GM12878 (cell line): Measurements from ENCODE around the gene FFAR3. TPM values are rescaled to one million over a fixed set of nuclear protein-coding genes. Genes with fewer than 3 reads are reported as not detected.
"Not testable (repeated sequence)": the region's sequence is repeated elsewhere in the genome, so short reads cannot be mapped to it uniquely, and the experiment has no call there.

Source experiments
- ATAC-seq: fragments of 200-7000 bp; cut with Tn5 transposase; 3 replicates; pipeline ENCODE4 v1.9.1; 2020; ENCODE audit warnings: mild to moderate bottlenecking, moderate library complexity
- BruUV-seq: library from RNA; stranded (reverse); fragments of 400-500 nt; replicated peaks from 2 replicates; lab custom pipeline; 2021; lab: Mats Ljungman, UMichigan
- CTCF ChIA-PET: fragments of 300-600 bp; sonication (Branson Sonifier 250); formaldehyde crosslinking; extraction: SDS; loops from one replicate; lab custom pipeline; 2021; ENCODE audit warnings: inconsistent platforms; lab: Yijun Ruan, JAX
- POLR2A ChIA-PET: fragments of 350-600 bp; formaldehyde crosslinking; extraction: SDS; loops from one replicate; lab custom pipeline; 2021; ENCODE audit warnings: inconsistent platforms; lab: Charles Lee
- RAD21 ChIA-PET: fragments of 300-600 bp; sonication (Branson Sonifier 250); formaldehyde crosslinking; loops from one replicate; lab custom pipeline; 2023; ENCODE audit warnings: antibody characterized with exemption; ENCODE audit not compliant: unreplicated experiment; lab: Charles Lee
- SMC1A ChIA-PET: fragments of 300-600 bp; sonication (Branson Sonifier 250); formaldehyde crosslinking; loops from one replicate; lab custom pipeline; 2023; ENCODE audit not compliant: unreplicated experiment, uncharacterized antibody; lab: Charles Lee
- DNase-seq: peaks from one replicate; pipeline ENCODE4 v3.0.0-alpha.2; 2011; ENCODE audit warnings: low read depth, low spot score
- FAIRE-seq: peaks from 3 replicates; lab custom pipeline; 2011; peaks lifted over from hg19 to GRCh38; lab: Jason Lieb, UNC
- H2AFZ ChIP-seq: 2 replicates; pipeline ENCODE4 v1.6.0; 2011; ENCODE audit warnings: low read depth, low read length, control low read depth; ENCODE audit not compliant: control insufficient read depth
- H3K27ac ChIP-seq: 2 replicates; pipeline ENCODE4 v1.5.1; 2011; ENCODE audit warnings: control low read depth; ENCODE audit not compliant: control insufficient read depth, insufficient read depth
- H3K27me3 ChIP-seq, 2 experiments: replicated peaks in 1 of 2; 2 replicates each; pipeline versions ENCODE4 v1.6.0 to v1.6.1; 2011; ENCODE audit warnings: low read length in 1 of 2; ENCODE audit not compliant: control insufficient read depth in 2 of 2, insufficient read depth in 2 of 2
- H3K36me3 ChIP-seq, 2 experiments: 2 replicates each; pipeline ENCODE4 v1.5.1; 2011; ENCODE audit warnings: low read length in 1 of 2; ENCODE audit not compliant: control insufficient read depth in 2 of 2, insufficient read depth in 2 of 2
- H3K4me1 ChIP-seq: 2 replicates; pipeline ENCODE4 v1.6.1; 2011; ENCODE audit warnings: mild to moderate bottlenecking, low read length, moderate library complexity, mixed read lengths; ENCODE audit not compliant: control insufficient read depth, insufficient read depth
- H3K4me2 ChIP-seq: 2 replicates; pipeline ENCODE4 v1.6.0; 2011; ENCODE audit warnings: control low read depth; ENCODE audit not compliant: control insufficient read depth, insufficient read depth
- H3K4me3 ChIP-seq: fragments of 200-600 bp; sonication (generic); 2 replicates; pipeline ENCODE4 v1.5.1; 2016
- H3K79me2 ChIP-seq: 2 replicates; pipeline ENCODE4 v1.6.0; 2011; ENCODE audit warnings: low read length; ENCODE audit not compliant: control insufficient read depth, insufficient read depth
- H3K9ac ChIP-seq: 2 replicates; pipeline ENCODE4 v1.8.0; 2011; ENCODE audit warnings: low read length, control low read depth, mixed read lengths; ENCODE audit not compliant: control insufficient read depth, insufficient read depth
- H3K9me3 ChIP-seq: replicated peaks from 3 replicates; pipeline ENCODE4 v1.5.1; 2011; ENCODE audit warnings: mild to moderate bottlenecking, low read length; ENCODE audit not compliant: control insufficient read depth, insufficient read depth
- H4K20me1 ChIP-seq: 2 replicates; pipeline ENCODE4 v1.6.0; 2011; ENCODE audit not compliant: control insufficient read depth, insufficient read depth
- EED ChIP-seq: sonication (generic); IDR thresholded peaks from 2 replicates; pipeline ENCODE4 v1.6.1; 2016; ENCODE audit warnings: antibody characterized with exemption, low read depth
- PML ChIP-seq: IDR thresholded peaks from 2 replicates; pipeline ENCODE4 v1.6.1; 2012; ENCODE audit warnings: low read length, inconsistent platforms
- SIX5 ChIP-seq: IDR thresholded peaks from 2 replicates; pipeline ENCODE4 v1.6.1; 2011; ENCODE audit warnings: mild to moderate bottlenecking, low read depth, low read length, moderate library complexity; ENCODE audit not compliant: severe bottlenecking
- ZNF384 ChIP-seq: IDR thresholded peaks from 2 replicates; pipeline ENCODE4 v1.6.1; 2012; ENCODE audit warnings: low read depth, mild to moderate bottlenecking, low read length, improper control_type of control experiment, borderline replicate concordance
- ZNF592 ChIP-seq: fragments of 450-650 bp; IDR thresholded peaks from 2 replicates; pipeline ENCODE4 v1.6.1; 2017; ENCODE audit warnings: mild to moderate bottlenecking, moderate library complexity
- ZNF622 ChIP-seq: fragments of 450-650 bp; IDR thresholded peaks from 2 replicates; pipeline ENCODE4 v1.6.1; 2017; ENCODE audit warnings: mild to moderate bottlenecking, inconsistent platforms
- WGBS: methylation state at CpG from one replicate; pipeline ENCODE4 v1.1.6; 2016; ENCODE audit warnings: low lambda C conversion rate; ENCODE audit not compliant: insufficient replicate concordance, insufficient coverage; ENCODE audit errors: missing lambda C conversion rate; 5-methylcytosine and 5-hydroxymethylcytosine counted together
- in situ Hi-C: fragments of 300-500 bp; cut with MboI; formaldehyde crosslinking; loops from 9 replicates; pipeline ENCODE4 v1.14.3; 2018; ENCODE audit warnings: mixed read lengths
- intact Hi-C: fragments of 100-400 bp; cut with micrococcal nuclease; formaldehyde crosslinking; loops from one replicate; pipeline ENCODE4 v1.14.2; 2022; ENCODE audit not compliant: unreplicated experiment
- polyA plus RNA-seq, 11 experiments: library from polyadenylated mRNA; depleted of rRNA in 4 of 11; unstranded in 6 of 11; stranded (reverse) in 5 of 11; fragments of >200 nt; fragmentation: Nextera tagmentation in 4 of 11; fragmentation: Illumina TruSeq in 1 of 11; extraction: Ambion mirVana in 4 of 11; extraction: Trizol in 1 of 11; gene quantifications; 1 replicate in 1 of 11; 2 replicates in 10 of 11; pipeline versions ENCODE4 v1.2.1 to v1.2.3, GENCODE V29; 2011 to 2016; ENCODE audit warnings: inconsistent platforms in 2 of 11, missing spikeins in 2 of 11, low read depth in 1 of 11
- total RNA-seq, 4 experiments: library from RNA; depleted of rRNA in 3 of 4; stranded (reverse); fragments of >200 nt in 3 of 4; fragmentation: Illumina TruSeq in 1 of 4; extraction: Trizol in 1 of 4; gene quantifications; 2 replicates each; pipeline versions ENCODE4 v1.2.1 to v1.2.3, GENCODE V29; 2013 to 2021

The FFAR3 gene
- total and polyA plus RNA-seq, 10 of the 15 experiments (the other 5 are each of a cell fraction or from before 2014, with no cell fraction given): 0.15 to 0.18 TPM; not detected in 8

DNA sequence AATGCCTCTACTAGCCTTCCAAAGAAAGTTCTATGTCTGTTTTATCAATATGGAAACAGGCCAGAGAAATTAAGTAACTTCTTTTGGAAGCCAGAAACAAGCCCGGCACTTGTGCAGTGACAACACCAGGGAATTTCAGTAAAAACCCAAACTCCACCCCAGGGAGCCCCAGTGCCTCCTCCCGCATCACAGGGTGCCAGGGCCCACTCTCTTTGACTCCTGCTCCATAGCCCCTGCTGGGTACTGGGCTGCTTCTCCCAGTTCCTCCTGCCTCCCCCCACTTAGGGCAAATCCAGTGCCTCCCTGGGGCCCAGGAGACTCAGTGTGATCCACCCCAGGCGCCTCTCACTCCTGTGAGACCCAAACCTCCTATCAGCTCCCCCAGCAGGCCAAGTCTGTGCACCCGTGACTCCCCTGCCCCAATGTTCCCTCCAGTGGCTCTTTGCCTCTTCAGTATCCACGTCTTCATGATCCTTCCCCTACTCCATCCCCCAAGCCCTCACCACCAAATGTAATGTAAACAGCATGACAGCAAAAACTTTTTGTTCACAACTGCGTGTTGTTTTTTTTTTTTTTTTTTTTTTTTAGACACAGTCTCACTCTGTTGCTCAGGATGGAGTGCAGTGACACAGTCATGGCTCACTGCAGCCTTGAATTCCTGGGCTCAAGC lies 2.3 kb upstream of the FFAR3 start:
- WGBS: 57% methylated on average over 6 of the region's 6 CpGs
- CTCF ChIA-PET: interaction anchor here (1.4 to 6.7 kb wide), 9 partner anchors 13 to 138 kb away, joined by 3 to 168 read pairs (median 24); no protein-coding TSS in a partner anchor
- no peak overlapping the region for H3K9ac ChIP-seq
- no peaks in the 10 kb centered on the region for H3K9me3 ChIP-seq
- FAIRE-seq: no peak
- H3K4me3 ChIP-seq: no peak overlapping the region
- H3K36me3 ChIP-seq: no peaks in the 10 kb centered on the region
- H3K79me2 ChIP-seq: no peaks in the 10 kb centered on the region
- H2AFZ ChIP-seq: no peak overlapping the region
- in situ Hi-C loops (no loop called here), intact Hi-C loops (no loop called here)
- H3K4me1 ChIP-seq: peaks cover 22% of the 10 kb centered on the region
- H3K27me3 ChIP-seq: no peaks in the 10 kb centered on the region
- H3K27ac ChIP-seq: no peak overlapping the region
- POLR2A ChIA-PET: interaction anchor here (0.6 to 5.5 kb wide), 9 partner anchors 19 to 230 kb away, joined by 3 to 30 read pairs (median 4); partner anchors contain the start of gene PMIS2
- no peak for ATAC-seq
- no peaks in the 10 kb centered on the region for H4K20me1 ChIP-seq
- RAD21 ChIA-PET: interaction anchor here (0.7 to 6.8 kb wide), 10 partner anchors 19 to 153 kb away, joined by 3 to 143 read pairs (median 37); no protein-coding TSS in a partner anchor
- SMC1A ChIA-PET: interaction anchor here (1.3 to 7.1 kb wide), 10 partner anchors 21 to 214 kb away, joined by 3 to 123 read pairs (median 13); no protein-coding TSS in a partner anchor
- H3K4me2 ChIP-seq: no peak overlapping the region
- BruUV-seq: no TSS peak
- no peak for DNase-seq
- TF ChIP-seq EED: no peak
- no peak for TF ChIP-seq ZNF622
- TF ChIP-seq SIX5: no peak
- peak; percentile 25; the same call in 1 of the 2 replicates for TF ChIP-seq ZNF384
- no peak for TF ChIP-seq ZNF592
- no peak for TF ChIP-seq PML

GRCh38 chr19:35358834-35359233 lies 574 bp downstream of the FFAR3 start:
- CTCF ChIA-PET, H3K27me3 ChIP-seq, H3K79me2 ChIP-seq, BruUV-seq, H3K27ac ChIP-seq, H3K9ac ChIP-seq, DNase-seq, intact Hi-C loops, H2AFZ ChIP-seq, H3K4me2 ChIP-seq, H4K20me1 ChIP-seq, H3K4me3 ChIP-seq, FAIRE-seq, ATAC-seq, POLR2A ChIA-PET, H3K9me3 ChIP-seq, H3K36me3 ChIP-seq, in situ Hi-C loops: not testable (repeated sequence)
- SMC1A ChIA-PET: interaction anchor here (1.4 to 7.1 kb wide), 3 partner anchors 103 to 150 kb away, joined by 3 to 123 read pairs (median 17); no protein-coding TSS in a partner anchor
- RAD21 ChIA-PET: interaction anchor here (6.7 kb wide), 1 partner anchor 110 kb away, joined by 143 read pairs; no protein-coding TSS in a partner anchor
- whole genome bisulfite sequencing: 37% methylated on average over 10 of the region's 16 CpGs
- H3K4me1 ChIP-seq: peaks cover 21% of the 10 kb centered on the region
